Measurements from ENCODE around the gene S100G. TPM values are rescaled to one million over a fixed set of nuclear protein-coding genes. Genes with fewer than 3 reads are reported as not detected.

The S100G gene
- polyA plus RNA-seq, 3 donors, result not detected

DNA sequence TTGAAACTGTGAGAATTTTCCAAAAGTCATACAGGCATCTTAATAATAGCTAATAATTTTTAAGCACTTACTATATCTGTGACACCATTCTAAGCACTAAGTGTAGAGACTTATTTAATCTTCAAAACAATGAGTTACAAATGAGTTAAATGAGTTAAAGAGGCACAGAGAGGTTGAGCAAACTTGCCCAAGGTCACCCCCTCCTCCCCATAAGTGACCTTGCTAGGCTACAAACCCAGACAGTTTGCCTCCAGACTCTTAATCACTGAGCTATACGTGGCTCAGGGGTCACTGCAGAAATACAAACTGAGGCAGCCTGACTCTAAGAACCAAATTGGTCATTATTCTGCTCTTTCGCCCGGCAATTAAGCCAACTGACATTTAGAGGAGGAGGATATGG is 47.0 kb downstream of the S100G start:
- Histone ChIP-seq H3K4me1 (ENCODE audit: control insufficient read depth in 1 of 2, insufficient read depth in 2 of 2, low read length in 2 of 2) (no peaks in the 10 kb centered on the region), H3K9me3 (replicated peaks in 1 of 2; ENCODE audit: control insufficient read depth in 1 of 2, insufficient read depth in 1 of 2, low read length in 2 of 2) (no peaks in the 10 kb centered on the region), H3K27me3 (ENCODE audit: control insufficient read depth in 2 of 2, insufficient read depth in 2 of 2, low read length in 2 of 2) (peaks cover 0 to 2% of the 10 kb centered on the region in 2 donors), H3K4me2 (replicated peaks; ENCODE audit: extremely low read depth, low read length, poor library complexity, severe bottlenecking) (no peak overlapping the region), H3K36me3 (replicated peaks in 1 of 2; ENCODE audit: control insufficient read depth in 1 of 2, insufficient read depth in 2 of 2, low read length in 2 of 2) (peaks cover 5 to 17% of the 10 kb centered on the region in 2 donors), H3K4me3 (replicated peaks in 1 of 3; ENCODE audit: low read depth in 2 of 3, low read length in 3 of 3) (no peak overlapping the region), H2AFZ (ENCODE audit: insufficient read depth, low read depth, low read length, poor library complexity, severe bottlenecking) (no peak overlapping the region), H3K79me2 (ENCODE audit: insufficient read depth, low read length) (no peaks in the 10 kb centered on the region), H3K9ac (ENCODE audit: insufficient read depth, low read length, poor library complexity, severe bottlenecking) (no peak overlapping the region), H4K20me1 (ENCODE audit: insufficient read depth, low read length) (no peaks in the 10 kb centered on the region), H3K27ac (ENCODE audit: low read depth in 1 of 2, low read length in 2 of 2) (no peak overlapping the region)
- Mint-ChIP-seq H3K27ac (peak overlapping the region in 1 of 7 donors; percentile 19), H3K9me3 (no peaks in the 10 kb centered on the region), H3K4me1 (no peaks in the 10 kb centered on the region), H3K4me3 (no peak overlapping the region), H3K27me3 (ENCODE audit: low read depth in 3 of 3) (peaks cover 0 to 12% (median 0%) of the 10 kb centered on the region in 3 donors), H3K36me3 (peaks cover 5 to 23% of the 10 kb centered on the region in 2 donors)
- TF ChIP-seq, protein P1, sequence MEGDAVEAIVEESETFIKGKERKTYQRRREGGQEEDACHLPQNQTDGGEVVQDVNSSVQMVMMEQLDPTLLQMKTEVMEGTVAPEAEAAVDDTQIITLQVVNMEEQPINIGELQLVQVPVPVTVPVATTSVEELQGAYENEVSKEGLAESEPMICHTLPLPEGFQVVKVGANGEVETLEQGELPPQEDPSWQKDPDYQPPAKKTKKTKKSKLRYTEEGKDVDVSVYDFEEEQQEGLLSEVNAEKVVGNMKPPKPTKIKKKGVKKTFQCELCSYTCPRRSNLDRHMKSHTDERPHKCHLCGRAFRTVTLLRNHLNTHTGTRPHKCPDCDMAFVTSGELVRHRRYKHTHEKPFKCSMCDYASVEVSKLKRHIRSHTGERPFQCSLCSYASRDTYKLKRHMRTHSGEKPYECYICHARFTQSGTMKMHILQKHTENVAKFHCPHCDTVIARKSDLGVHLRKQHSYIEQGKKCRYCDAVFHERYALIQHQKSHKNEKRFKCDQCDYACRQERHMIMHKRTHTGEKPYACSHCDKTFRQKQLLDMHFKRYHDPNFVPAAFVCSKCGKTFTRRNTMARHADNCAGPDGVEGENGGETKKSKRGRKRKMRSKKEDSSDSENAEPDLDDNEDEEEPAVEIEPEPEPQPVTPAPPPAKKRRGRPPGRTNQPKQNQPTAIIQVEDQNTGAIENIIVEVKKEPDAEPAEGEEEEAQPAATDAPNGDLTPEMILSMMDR (IDR thresholded peaks at IDR 0.05), result no peak
- intact Hi-C loops (cut with micrococcal nuclease), result no loop called here
- WGBS (ENCODE audit: insufficient coverage), result no CpG with 5 or more reads among the region's 3 CpGs
- DNase-seq, result no peak

DNA sequence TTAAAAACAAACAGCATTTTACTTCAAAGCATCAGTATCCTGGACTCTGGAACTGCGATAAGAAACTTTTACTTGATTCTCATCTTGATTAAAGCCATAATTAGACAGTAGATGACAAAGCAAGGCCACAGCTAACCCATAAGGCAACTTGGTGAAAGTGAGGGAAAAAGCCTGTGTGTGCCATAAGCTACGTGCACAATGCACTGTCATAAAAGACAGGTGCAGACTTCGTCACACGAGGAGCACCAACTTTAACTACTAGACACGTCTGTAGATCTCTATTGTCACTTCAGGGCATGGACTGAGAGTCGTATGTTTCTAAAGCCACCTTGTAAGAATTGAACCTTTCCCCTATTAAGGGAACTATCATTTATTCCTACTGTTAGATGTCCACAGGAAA is 49.4 kb downstream of the S100G start:
- Histone ChIP-seq H3K4me3 (replicated peaks in 1 of 3; ENCODE audit: low read depth in 2 of 3, low read length in 3 of 3) (no peak overlapping the region), H2AFZ (ENCODE audit: insufficient read depth, low read depth, low read length, poor library complexity, severe bottlenecking) (no peak overlapping the region), H3K27ac (ENCODE audit: low read depth in 1 of 2, low read length in 2 of 2) (no peak overlapping the region), H4K20me1 (ENCODE audit: insufficient read depth, low read length) (no peaks in the 10 kb centered on the region), H3K36me3 (replicated peaks in 1 of 2; ENCODE audit: control insufficient read depth in 1 of 2, insufficient read depth in 2 of 2, low read length in 2 of 2) (no peaks in the 10 kb centered on the region), H3K27me3 (ENCODE audit: control insufficient read depth in 2 of 2, insufficient read depth in 2 of 2, low read length in 2 of 2) (peaks cover 0 to 2% of the 10 kb centered on the region in 2 donors), H3K9ac (ENCODE audit: insufficient read depth, low read length, poor library complexity, severe bottlenecking) (no peak overlapping the region), H3K4me2 (replicated peaks; ENCODE audit: extremely low read depth, low read length, poor library complexity, severe bottlenecking) (no peak overlapping the region), H3K9me3 (replicated peaks in 1 of 2; ENCODE audit: control insufficient read depth in 1 of 2, insufficient read depth in 1 of 2, low read length in 2 of 2) (no peaks in the 10 kb centered on the region), H3K4me1 (ENCODE audit: control insufficient read depth in 1 of 2, insufficient read depth in 2 of 2, low read length in 2 of 2) (no peaks in the 10 kb centered on the region), H3K79me2 (ENCODE audit: insufficient read depth, low read length) (no peaks in the 10 kb centered on the region)
- intact Hi-C loops (cut with micrococcal nuclease), result no loop called here
- DNase-seq, result no peak
- TF ChIP-seq, protein P1 (IDR thresholded peaks at IDR 0.05), result no peak
- H3K27ac Mint-ChIP-seq, result peak overlapping the region in 1 of 7 donors; percentile 30
- H3K36me3 Mint-ChIP-seq, result peaks cover 5 to 11% of the 10 kb centered on the region in 2 donors
- no peak overlapping the region for H3K4me3 Mint-ChIP-seq
- WGBS (ENCODE audit: insufficient coverage), result no CpG with 5 or more reads among the region's 6 CpGs
- no peaks in the 10 kb centered on the region for H3K4me1 Mint-ChIP-seq
- peaks cover 0 to 17% (median 0%) of the 10 kb centered on the region in 3 donors for H3K27me3 Mint-ChIP-seq (ENCODE audit: low read depth in 3 of 3)
- no peaks in the 10 kb centered on the region for H3K9me3 Mint-ChIP-seq
